NCI-H82 treated with DMSO at 0.1 percent for 48 hours (cell line): Measurements from ENCODE around the gene PLSCR2.
"Not testable (repeated sequence)": the region's sequence is repeated elsewhere in the genome, so short reads cannot be mapped to it uniquely, and the experiment has no call there.

Source experiments
- DNase-seq: peaks from one replicate; lab custom pipeline; 2025; ENCODE audit not compliant: unreplicated experiment; lab: John Stamatoyannopoulos, UW

Gene PLSCR2

DNA sequence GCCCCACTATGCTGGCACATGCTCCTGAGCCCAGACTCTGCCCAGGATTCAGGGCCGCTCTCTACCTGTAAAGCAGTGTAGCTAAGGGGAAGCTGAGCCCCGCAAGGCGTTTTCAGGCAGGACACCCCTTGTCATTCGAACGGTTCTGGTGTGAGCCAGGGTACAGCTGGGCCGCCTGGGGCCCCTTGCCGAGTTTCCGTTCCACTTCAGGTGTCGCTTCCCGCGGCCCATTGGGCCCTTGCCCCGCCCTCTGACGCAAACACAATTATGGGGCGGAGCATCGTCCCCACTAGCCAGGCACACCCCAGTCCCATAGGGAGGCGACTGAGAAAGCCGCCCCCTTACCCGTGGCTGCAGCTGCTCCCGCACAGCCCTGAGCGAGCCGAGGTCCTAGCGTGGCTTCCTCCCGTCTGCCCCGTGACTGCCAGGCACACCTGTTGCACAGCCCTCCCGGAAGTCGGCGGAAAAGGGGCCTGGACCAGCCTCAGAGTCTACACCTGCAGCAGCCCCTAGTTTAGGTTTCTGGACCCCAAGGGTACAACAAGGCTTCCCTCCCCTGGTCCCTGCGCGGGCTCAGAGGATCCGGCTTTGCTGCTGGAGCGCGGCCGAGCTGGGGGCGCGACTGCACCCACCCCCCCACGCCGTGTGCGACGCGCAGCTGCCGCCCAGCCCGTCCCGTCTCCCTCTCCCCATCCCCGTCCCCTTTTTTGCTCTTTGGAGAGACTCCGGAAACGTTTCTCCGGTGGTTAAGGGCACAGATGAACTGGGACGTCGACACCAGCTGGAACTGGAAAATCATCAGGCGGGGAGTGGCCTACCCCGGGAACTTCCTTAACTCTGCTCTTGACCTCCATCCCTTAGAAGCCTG lies at the start of gene PLSCR2:
Gene PLSCR2 (minus strand): TSS at position 412 of the 868 bp plus-strand sequence. CDS start 9,657 bp downstream, outside the sequence.
- no peak for DNase-seq

DNA sequence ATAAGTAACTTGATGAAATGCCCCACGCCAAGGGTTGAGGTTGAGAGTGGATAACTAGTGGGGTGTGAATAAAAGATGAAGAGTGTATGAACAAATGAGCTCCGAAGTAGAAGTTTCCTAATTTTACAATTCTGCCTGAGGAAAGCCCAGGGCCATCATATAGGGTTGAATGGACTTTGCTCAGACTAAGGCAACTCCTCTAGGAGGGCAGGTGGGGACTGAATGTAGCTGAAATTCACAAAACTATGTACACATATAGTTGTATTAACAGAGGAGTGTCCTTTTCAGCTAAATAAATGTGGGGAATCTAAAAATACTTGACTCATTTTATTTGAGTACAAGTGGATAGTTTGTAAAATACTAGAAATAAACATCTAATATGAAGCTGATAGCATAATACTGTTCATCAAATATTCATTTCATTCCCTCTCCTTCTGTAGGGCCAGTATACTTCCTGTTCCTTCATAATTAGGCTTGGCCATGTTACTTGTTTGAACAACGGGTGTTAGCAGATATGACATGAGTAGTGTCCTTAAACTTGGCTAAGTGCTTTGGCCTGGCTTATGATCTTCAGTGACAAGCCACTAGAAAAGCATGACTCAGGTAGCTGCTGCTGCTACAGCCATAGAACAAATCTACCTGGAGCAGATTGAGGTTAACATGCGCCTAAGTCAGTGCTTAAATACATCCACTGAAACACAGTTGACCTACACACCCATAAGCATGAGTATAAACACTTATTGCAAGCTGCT lies 48.5 kb upstream of the PLSCR2 start:
- DNase-seq: no peak

GRCh38 chr3:146513386-146514051 lies 44.2 kb upstream of the PLSCR2 start:
- DNase-seq: no peak

- DNase-seq: no peak
These were observed 42.2 kb upstream of the PLSCR2 start for GRCh38 chr3:146511402-146512134.

GRCh38 chr3:146507331-146508120 lies 38.2 kb upstream of the PLSCR2 start:
- DNase-seq: no peak

DNA sequence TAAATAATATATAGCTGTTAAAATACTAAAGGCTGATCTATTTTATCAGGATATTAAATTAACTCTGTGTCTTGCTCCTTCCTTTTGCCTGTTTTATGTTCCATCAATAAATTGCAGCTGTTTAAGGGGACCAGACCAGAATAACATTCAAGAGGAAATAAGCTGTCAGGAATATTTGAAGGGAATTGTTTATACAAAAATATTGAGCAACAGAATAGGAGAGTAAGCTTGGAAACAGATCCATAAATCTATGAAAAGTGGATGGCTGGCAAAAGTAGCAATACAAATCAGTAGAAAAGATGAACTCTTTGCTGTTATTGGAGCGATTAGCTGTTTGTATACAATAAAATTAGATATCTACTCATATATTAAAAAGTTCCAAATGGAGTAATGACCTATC lies 36.2 kb upstream of the PLSCR2 start:
- no peak for DNase-seq

- DNase-seq: no peak
These were observed 35.3 kb upstream of the PLSCR2 start for GRCh38 chr3:146504498-146505197.

- DNase-seq: no peak
These were observed 34.3 kb upstream of the PLSCR2 start for GRCh38 chr3:146503461-146504202.

- no peak for DNase-seq
These were observed 33.6 kb upstream of the PLSCR2 start for GRCh38 chr3:146502887-146503460.

DNA sequence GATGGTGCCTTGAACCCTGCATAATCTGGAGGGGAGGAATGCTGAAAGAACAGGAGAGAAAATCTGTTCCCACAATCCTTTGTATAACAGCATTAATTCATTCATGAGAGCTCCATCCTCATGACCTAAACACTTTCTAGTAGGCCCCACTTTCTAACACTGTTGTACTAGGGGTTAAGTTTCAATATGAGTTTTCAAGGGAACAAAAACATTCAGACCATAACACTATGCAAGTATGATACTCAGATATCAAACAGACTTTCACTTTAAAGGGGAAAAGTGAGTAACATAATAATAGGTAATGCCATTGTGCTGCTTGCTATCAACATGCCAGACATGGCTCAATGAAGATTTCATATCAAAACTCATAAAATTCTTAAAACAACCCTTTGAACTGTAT lies 32.4 kb upstream of the PLSCR2 start:
- no peak for DNase-seq

GRCh38 chr3:146499701-146500100 lies 30.3 kb upstream of the PLSCR2 start:
- DNase-seq: no peak

DNA sequence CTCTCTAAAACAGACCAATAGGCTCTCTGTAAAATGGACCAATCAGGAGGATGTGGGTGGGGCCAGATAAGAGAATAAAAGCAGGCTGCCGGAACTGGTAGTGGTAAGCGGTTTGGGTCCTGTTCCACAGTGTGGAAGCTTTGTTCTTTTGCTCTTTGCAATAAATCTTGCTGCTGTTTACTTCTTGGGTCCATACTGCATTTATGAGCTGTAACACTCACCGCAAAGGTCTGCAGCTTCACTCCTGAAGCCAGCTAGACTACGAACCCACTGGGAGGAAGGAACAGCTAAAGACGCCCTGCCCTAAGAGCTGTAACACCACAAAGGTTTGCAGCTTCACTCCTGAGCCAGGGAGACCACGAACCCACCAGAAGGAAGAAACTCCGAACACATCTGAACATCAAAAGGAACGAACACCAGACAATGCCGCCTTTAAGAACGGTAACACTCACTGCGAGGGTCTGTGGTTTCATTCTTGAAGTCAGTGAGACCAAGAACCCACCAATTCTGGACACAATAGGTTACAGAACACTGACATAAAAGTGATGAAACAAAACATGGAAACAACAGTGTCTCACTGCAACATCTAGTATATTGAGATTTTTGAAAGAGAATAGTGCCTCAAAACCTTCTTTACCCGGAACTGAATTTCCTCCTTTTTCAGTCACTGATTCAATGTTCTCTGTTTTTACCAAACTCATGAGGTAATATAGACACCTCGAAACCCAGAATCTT lies 28.8 kb upstream of the PLSCR2 start:
- DNase-seq: no peak

DNA sequence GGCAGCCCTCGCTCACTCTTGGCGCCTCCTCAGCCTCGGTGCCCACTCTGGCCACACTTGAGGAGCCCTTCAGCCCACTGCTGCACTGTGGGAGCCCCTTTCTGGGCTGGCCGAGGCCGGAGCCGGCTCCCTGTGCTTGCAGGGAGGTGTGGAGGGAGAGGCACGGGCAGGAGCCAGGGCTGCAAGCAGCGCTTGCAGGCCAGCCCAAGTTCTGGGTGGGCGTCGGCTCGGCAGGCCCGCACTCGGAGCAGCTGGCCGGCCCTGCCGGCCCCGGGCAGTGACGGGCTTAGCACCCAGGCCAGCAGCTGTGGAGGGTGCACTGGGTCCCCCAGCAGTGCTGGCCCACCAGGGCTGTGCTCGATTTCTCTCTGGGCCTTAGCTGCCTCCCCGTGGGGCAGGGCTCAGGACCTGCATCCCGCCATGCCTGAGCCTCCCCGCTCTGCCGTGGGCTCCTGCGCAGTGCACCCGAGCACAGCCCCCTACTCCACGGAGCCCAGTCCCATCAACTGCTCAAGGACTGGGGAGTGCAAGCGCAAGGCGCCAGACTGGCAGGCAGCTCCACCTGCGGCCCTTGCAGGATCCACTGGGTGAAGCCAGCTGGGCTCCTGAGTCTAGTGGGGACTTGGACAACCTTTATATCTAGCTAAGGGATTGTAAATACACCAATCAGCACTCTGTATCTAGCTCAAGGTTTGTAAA lies 27.9 kb upstream of the PLSCR2 start:
- DNase-seq: not testable (repeated sequence)

GRCh38 chr3:146496726-146497125 lies 27.4 kb upstream of the PLSCR2 start:
- no peak for DNase-seq

DNA sequence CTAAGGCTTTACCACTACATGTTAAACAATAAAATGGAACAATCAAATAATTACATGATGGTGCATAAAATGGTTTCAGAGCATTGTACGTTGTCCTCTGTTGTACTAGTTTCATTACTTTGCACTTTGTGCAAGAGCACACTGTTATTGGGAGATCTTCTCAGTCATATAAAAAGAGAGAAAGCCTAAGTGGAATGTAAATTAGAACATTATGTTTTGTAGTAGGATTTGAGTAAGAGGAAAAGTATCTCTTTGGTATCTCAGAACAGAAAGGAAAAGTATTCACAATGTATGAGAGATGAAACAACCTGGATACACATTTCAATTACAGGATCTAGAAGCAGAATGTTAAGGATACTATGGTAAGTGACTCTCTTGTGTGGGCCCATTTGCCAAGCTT lies 26.9 kb upstream of the PLSCR2 start:
- DNase-seq: no peak

DNA sequence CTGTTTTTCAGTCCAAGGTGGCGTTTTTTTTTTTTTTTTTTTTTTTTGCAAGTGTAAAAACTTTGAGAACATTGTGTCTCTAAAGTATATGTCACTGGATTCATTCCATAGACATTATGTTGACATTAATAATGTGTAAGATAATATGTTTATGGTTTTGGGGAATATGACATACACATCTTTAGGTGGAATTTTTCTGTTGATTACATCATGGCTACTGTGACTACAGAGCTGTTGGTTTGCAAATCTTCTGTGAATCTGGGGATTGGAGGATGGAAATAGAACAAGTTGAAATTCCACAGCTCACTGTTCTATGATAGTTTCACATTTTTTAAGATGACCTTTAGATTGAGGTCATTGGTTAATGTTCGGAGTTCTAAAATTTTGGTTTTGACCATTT lies 24.4 kb upstream of the PLSCR2 start:
- DNase-seq: no peak

DNA sequence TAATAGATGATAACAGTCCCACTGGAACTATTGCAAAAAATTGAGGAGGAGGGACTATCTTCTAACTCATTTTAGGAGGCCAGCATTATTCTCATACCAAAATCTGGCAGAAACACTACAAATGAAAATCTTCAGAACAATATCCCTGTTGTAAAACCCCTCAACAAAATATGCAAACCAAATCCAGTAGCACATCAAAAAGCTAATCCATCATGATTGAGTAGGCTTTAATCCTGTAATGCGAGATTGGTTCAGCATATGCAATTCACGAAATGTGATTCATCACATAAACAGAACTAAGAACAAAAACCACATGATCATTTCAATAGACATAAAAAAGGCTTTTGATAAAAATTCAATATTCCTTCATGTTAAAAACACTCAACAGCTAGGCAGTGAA lies 23.9 kb upstream of the PLSCR2 start:
- peak; percentile 45 for DNase-seq
